HL-60/S4 (cell line): Measurements from ENCODE around the gene P2RX4.
"Not testable (repeated sequence)": the region's sequence is repeated elsewhere in the genome, so short reads cannot be mapped to it uniquely, and the experiment has no call there.

ENCODE experiments used
- in situ Hi-C: fragments of 300-500 bp; cut with MboI; formaldehyde crosslinking; loops from 2 replicates; pipeline ENCODE4 v1.14.3; 2022; ENCODE audit warnings: low sequenced_read_pairs

The P2RX4 gene

DNA sequence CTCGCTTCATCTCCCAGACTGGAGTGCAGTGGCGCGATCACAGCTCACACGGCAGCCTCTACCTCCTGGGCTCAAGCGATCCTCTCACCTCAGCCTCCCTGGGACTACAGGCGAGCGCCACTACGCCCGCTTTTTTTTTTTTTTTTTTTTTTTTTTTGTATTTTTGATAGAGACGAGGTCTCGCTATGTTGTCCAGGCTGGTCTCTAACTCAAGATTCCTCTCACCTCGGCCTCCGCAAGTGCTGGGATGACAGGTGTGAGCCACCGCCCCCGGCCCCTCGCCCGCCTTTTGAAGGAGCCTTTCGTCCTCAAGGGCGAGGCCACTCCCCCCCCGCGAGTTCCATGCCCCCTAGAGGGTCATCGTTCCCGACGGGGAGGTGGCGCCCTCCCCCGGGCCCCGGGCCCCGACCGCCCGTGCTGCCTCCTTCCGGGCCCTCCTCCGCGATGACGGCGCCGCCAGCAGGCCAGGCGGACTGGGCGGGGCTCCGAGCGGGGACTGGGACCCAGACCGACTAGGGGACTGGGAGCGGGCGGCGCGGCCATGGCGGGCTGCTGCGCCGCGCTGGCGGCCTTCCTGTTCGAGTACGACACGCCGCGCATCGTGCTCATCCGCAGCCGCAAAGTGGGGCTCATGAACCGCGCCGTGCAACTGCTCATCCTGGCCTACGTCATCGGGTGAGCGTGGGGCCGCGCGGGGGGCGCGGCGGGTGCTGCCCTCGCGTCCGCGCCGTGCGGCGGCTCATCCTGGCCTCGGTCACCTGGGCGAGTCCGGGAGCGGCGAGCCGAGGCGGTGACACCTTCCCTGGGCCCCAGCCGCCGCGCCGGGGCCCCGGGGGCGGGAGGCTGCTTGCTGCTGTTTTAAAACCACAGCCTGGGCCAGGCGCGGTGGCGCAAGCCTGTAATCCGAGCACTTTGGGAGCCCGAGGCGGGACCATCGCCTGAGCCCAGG is at the start of gene P2RX4:
P2RX4 (plus strand) TSS at position 506 of the 949 bp plus-strand sequence; CDS start at position 542, 36 bp downstream.
- in situ Hi-C loops = no loop called here

DNA sequence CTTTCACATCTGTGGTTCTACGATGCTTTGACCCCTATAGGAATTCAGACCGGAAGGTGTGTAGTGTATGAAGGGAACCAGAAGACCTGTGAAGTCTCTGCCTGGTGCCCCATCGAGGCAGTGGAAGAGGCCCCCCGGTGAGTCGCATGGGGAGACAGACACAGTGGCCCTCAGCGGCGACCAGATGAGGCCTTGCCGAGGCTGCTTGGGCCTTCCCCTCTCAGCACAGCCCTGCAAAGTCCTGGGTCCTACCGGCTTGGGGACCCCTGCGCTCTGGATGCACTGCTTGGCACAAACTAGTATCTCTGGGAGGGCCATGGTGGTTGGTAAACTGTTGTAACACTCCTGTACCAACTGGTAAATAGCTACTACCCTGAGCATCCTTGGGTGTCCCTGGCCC is 47.5 kb upstream of the P2RX4 start:
- in situ Hi-C loops = no loop called here

- in situ Hi-C loops = no loop called here
Measured at GRCh38 chr12:121162985-121163384, 46.9 kb upstream of the P2RX4 start.

DNA sequence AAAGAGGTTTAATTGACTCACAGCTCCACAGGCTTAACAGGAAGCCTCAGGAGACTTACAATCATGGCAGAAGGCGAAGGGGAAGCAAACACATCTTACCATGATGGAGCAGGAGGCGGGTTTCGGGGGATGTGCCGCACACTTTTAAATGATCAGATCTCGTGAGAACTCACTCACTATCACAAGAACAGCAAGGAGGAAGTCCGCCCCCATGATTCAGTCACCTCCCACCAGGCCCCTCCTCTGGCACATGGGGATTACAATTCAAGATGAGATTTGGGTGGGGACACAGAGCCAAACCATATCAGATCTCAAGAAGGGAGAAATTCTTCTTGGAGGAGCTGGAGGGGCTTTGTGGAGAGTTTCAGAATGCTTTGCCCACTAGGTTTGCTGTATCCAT is 45.1 kb upstream of the P2RX4 start:
- in situ Hi-C loops = not testable (repeated sequence)

DNA sequence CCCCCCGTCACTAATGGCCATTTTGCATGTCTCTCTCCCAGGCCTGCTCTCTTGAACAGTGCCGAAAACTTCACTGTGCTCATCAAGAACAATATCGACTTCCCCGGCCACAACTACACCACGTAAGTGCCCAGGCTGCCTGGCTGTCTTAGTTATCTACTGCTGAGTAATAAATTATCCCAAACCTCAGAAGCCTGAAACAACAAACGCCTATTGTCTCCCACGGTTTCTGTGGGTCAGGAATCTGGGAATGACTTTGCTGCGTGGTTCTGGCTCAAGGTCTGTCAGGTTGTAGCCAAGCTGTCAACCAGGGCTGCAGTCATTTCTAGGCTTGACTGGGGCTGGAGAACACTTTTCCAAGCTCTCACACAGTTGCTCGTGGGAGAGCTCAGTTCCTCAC is 44.6 kb upstream of the P2RX4 start:
- in situ Hi-C loops = no loop called here

DNA sequence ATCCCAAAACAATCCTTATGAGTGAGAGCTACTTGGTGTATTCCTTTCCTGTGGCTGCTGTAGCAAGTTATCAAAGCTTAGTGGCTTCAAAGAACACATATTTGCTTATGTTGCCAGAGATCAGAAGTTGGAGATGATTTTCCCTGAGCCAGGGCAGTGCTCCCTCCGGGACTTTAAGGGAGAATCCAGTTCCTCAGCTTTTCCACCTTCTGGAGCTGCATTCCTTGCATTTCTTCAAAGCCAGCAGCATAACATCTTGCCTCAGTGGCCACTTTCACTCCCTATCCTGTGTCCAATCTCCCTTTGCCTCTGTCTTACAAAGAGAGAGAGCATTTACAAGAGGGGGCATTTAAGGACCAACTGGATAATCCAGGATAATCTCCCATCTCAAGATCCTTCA is 43.6 kb upstream of the P2RX4 start:
- in situ Hi-C loops = no loop called here

- in situ Hi-C loops = no loop called here
Measured at GRCh38 chr12:121167232-121167820, 42.6 kb upstream of the P2RX4 start.

DNA sequence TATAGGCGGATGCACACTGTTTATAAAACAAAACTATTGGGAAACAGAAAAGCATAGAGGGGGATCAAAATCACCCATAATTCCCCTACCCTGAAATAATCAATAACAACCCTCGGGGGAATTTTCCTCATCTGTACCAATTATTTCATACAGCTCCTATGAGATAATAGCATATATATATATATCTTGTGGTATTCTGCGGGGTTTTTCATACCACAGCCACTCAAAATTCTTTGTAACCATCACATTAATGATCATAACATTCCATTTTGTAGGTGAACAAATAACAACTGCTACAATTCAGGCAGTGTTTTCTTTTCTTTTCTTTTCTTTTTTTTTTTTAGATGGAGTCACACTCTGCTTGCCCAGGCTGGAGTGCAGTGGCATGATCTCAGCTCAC is 42.0 kb upstream of the P2RX4 start:
- in situ Hi-C loops = no loop called here

- in situ Hi-C loops = no loop called here
Measured at GRCh38 chr12:121170151-121170550, 39.8 kb upstream of the P2RX4 start.

DNA sequence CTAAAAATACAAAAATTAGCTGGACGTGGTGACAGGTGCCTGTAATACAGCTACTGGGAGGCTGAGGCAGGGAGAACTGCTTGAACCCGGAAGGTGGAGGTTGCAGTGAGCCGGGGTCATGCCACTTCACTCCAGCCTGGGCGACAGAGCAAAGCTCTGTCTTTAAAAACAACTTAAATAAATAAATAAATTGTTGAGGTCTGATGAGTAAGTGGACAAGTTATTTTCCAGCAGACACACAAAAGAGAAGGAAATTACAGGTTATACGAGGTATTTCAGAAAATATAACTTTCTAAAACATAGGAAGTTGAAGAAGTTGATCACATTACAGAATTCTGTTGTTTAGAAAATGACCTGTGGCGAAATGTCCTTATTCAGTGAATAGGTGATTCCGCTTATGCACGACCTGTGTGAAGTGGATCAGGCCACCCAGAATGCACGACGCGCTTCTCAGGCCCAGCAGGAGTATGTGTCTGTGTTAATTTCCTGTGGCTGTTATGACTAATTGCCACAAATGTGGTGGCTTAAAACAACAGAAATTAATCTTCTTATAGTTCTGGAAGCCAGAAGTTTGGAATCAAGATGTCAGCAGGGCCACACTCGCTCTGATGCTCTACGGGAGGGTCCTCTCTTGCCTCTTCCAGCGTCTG is 39.2 kb upstream of the P2RX4 start:
- in situ Hi-C loops = no loop called here

DNA sequence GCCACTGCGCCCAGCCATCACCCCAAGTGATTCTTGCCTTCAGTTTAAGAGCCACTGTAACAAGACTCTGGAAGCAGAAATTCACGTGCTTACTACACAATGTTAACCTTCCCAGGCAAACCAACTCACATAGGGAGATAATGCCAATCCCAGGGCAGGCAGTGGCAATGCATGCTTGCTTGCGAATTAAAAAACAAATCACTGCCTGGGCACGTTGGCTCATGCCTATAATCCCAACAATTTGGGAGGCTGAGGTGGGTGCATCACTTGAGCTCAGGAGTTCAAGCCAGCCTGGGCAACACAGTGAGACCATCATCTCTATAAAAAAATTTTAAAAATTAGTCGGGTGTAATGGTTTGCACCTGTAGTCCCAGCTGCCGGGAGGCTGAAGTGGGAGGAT is 37.8 kb upstream of the P2RX4 start:
- in situ Hi-C loops = no loop called here

GRCh38 chr12:121175383-121176119 is 34.4 kb upstream of the P2RX4 start:
- in situ Hi-C loops = no loop called here

GRCh38 chr12:121176826-121177529 is 33.0 kb upstream of the P2RX4 start:
- in situ Hi-C loops = no loop called here

DNA sequence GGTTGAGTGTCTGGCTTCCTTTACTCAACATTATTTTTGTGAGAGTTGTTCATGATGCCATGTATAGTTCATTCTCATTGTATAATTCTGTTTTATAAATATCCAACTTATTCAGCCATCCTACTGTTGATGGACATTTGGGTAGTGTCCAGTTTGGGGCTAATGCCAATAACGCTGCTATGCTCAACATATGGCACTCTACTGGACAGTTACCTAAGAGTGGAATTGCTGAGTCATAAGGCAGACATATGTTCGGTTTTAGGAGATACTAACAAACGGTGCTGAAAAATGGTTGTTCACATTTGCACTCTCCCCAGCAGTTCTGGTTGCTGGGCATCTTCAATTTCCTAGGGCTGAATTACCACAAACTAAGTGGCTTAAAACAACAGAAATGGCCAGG is 28.7 kb upstream of the P2RX4 start:
- in situ Hi-C loops = no loop called here

DNA sequence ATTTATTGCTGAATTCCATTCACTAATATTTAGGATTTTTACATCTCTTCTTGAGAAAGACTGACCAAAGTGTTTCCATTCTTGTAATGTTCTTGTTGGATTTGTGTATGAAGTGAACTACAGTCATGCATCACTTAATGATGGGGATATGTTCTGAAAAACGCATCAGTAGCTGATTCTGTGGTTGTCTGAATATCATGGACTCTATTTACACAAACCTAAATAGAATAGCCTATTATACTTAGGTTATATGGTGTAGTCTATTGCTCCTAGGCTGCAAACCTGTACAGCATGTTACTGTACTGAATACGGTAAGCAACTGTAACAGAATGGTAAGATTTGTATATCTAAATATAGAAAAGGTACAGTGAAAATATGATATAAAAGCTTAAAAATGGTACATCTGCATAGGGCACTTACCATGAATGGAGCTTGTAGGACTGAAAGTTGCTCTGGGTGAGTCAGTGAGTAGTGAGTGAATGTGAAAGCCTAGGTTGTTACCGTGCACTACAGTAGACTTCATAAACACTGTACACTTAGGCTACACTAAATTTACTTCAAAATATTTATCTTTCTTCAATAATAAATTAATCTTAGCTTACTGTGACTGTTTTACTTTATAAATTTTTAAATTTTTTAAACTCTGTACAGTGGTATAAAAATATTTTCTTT is 27.6 kb upstream of the P2RX4 start:
- in situ Hi-C loops = no loop called here

DNA sequence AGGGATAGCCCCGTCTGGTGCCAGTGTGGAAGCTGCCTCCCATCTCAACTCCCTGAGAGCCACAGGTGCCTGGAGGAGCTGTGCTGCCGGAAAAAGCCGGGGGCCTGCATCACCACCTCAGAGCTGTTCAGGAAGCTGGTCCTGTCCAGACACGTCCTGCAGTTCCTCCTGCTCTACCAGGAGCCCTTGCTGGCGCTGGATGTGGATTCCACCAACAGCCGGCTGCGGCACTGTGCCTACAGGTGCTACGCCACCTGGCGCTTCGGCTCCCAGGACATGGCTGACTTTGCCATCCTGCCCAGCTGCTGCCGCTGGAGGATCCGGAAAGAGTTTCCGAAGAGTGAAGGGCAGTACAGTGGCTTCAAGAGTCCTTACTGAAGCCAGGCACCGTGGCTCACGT is 25.5 kb upstream of the P2RX4 start:
- in situ Hi-C loops = no loop called here

- in situ Hi-C loops = no loop called here
Measured at GRCh38 chr12:121184984-121185889, 24.7 kb upstream of the P2RX4 start.

DNA sequence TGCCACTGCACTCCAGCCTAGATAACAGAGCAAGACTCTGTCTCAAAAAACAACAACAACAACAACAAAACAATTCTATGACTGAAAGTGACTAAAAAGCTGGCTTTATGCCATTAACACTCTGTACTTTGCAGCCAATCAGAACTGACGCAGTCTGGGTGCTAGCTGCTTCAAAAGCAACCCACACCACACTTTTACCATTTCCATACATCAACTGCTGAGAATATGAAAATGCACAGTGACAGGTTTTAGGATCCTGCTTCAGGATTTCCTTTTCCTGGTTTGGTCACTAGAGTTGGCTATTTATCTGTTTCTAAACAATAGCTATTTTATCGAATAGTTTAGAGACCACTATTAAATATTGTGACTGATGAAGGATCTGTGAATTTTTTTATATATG is 23.1 kb upstream of the P2RX4 start:
- in situ Hi-C loops = no loop called here

DNA sequence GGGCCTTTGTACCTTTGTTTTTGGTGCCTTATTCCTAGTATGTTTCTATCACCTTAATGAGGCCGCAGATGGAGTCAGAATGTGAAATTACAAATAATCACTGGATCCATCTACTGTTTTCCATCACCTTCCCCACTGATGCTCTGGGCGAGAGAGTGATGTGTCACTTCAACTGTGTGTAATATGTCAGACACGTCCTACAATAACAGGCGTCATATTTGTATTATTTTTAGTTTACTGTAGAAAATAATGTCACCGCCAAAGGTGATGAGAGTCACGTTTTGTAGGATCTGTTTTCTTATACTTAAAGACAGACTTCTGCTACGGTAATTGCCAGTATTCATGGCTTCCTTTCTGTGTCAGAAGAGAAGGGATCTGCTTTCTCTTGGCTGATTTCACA is 22.4 kb upstream of the P2RX4 start:
- in situ Hi-C loops = no loop called here
